SH-SY5Y (cell line): ENCODE data around the gene EFNB1.

Experiments
- GATA2 ChIP-seq: IDR thresholded peaks from 2 replicates; pipeline ENCODE4 v1.6.1; 2011; ENCODE audit warnings: mild to moderate bottlenecking, low read depth, low read length
- GATA3 ChIP-seq: IDR thresholded peaks from 2 replicates; pipeline ENCODE4 v1.6.1; 2011; ENCODE audit warnings: low read depth, mild to moderate bottlenecking, low read length, moderate library complexity

DNA sequence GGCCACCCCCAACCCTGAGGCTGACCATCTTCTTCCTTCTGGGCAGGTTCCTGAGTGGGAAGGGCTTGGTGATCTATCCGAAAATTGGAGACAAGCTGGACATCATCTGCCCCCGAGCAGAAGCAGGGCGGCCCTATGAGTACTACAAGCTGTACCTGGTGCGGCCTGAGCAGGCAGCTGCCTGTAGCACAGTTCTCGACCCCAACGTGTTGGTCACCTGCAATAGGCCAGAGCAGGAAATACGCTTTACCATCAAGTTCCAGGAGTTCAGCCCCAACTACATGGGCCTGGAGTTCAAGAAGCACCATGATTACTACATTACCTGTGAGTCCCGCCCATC is 9.7 kb downstream of the EFNB1 start:
- TF ChIP-seq GATA3 (no peak), GATA2 (no peak)
